Cardiac muscle cell (in vitro differentiated cells and primary cell): Measurements from ENCODE around the gene MYLK. TPM values are rescaled to one million over a fixed set of nuclear protein-coding genes. Genes with fewer than 3 reads are reported as not detected.

Experiments
- DNase-seq, 2 donors: peaks; one replicate each; pipeline versions ENCODE4 v3.0.0 to v3.0.0-alpha.2; 2010 to 2017; ENCODE audit warnings: low read depth in 1 of 2, low spot score in 1 of 2
- H3K27ac ChIP-seq: fragments of 200-600 bp; sonication (generic); 2 replicates; pipeline ENCODE4 v1.5.1; 2016
- H3K27me3 ChIP-seq: fragments of 200-600 bp; sonication (generic); 2 replicates; pipeline ENCODE4 v1.6.0; 2016; ENCODE audit warnings: control low read depth
- H3K36me3 ChIP-seq: fragments of 200-600 bp; sonication (generic); 2 replicates; pipeline ENCODE4 v1.5.1; 2016; ENCODE audit warnings: control low read depth
- H3K4me1 ChIP-seq: fragments of 200-600 bp; sonication (generic); 2 replicates; pipeline ENCODE4 v1.8.1; 2017; ENCODE audit warnings: low read depth, mild to moderate bottlenecking, mixed run types
- H3K4me3 ChIP-seq: fragments of 200-600 bp; sonication (generic); 2 replicates; pipeline ENCODE4 v1.5.1; 2016; ENCODE audit warnings: mild to moderate bottlenecking
- H3K9me3 ChIP-seq: fragments of 200-600 bp; sonication (generic); 2 replicates; pipeline ENCODE4 v1.5.1; 2017; ENCODE audit warnings: low read depth, mild to moderate bottlenecking, control low read depth
- polyA plus RNA-seq: library from polyadenylated mRNA; unstranded; fragments of >200 nt; fragmentation: Nextera tagmentation; extraction: Ambion mirVana; gene quantifications from 2 replicates; pipeline ENCODE4 v1.2.1, GENCODE V29; 2016
- total RNA-seq: library from RNA; depleted of rRNA; stranded (reverse); fragments of >200 nt; gene quantifications from 2 replicates; pipeline ENCODE4 v1.2.3, GENCODE V29; 2016
- TF ChIP-seq, protein P1 (sequence below): IDR thresholded peaks from 2 replicates; pipeline ENCODE4 v1.5.1; 2012; ENCODE audit warnings: low read depth, mild to moderate bottlenecking, low read length

Gene MYLK
- total and polyA plus RNA-seq, 2 experiments from 2014 or later, result 2.0 to 5.8 TPM

DNA sequence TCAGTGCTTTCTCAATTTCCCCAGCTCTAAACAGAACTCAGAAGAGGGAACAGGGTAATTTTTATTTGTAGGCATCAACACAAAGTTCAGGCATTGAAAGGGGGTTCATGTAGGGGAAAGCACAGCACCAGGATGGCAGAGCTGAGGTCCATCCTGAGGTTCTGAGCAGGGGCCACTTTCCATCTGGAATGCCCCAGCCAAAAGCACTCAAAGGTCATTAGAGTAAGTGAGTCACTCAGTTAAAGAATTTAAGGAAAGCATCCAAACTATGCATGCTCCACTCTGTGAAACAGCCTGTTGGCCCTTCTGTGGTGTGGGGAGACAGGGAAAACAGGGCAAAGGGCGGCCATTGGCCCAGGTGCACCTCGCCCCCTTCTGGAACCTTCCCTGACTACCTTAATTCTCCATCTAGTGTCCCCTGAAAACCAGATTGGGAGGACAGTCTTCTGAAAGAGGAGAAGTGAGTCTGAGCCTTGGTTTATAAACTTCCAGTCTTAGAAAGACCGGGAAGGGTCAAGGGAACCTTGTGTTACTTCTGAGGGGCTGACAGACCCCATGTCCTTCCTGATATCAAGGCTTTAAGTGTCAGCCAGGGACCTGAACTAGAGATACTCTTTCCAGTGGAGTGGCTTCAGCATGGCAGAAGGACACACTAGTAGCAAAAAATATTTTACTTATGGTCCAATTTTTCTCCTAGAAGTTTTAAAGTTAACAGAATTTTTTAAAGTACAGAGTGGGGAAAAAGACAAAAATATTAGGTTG, 133.3 kb downstream of the MYLK start:
- Histone ChIP-seq H3K27me3 (no peaks in the 10 kb centered on the region), H3K9me3 (no peaks in the 10 kb centered on the region), H3K4me1 (no peaks in the 10 kb centered on the region), H3K27ac (no peak overlapping the region), H3K36me3 (no peaks in the 10 kb centered on the region), H3K4me3 (no peak overlapping the region)
- peak; percentile 54 to 90 for DNase-seq
- TF ChIP-seq, protein P1, sequence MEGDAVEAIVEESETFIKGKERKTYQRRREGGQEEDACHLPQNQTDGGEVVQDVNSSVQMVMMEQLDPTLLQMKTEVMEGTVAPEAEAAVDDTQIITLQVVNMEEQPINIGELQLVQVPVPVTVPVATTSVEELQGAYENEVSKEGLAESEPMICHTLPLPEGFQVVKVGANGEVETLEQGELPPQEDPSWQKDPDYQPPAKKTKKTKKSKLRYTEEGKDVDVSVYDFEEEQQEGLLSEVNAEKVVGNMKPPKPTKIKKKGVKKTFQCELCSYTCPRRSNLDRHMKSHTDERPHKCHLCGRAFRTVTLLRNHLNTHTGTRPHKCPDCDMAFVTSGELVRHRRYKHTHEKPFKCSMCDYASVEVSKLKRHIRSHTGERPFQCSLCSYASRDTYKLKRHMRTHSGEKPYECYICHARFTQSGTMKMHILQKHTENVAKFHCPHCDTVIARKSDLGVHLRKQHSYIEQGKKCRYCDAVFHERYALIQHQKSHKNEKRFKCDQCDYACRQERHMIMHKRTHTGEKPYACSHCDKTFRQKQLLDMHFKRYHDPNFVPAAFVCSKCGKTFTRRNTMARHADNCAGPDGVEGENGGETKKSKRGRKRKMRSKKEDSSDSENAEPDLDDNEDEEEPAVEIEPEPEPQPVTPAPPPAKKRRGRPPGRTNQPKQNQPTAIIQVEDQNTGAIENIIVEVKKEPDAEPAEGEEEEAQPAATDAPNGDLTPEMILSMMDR, result no peak

DNA sequence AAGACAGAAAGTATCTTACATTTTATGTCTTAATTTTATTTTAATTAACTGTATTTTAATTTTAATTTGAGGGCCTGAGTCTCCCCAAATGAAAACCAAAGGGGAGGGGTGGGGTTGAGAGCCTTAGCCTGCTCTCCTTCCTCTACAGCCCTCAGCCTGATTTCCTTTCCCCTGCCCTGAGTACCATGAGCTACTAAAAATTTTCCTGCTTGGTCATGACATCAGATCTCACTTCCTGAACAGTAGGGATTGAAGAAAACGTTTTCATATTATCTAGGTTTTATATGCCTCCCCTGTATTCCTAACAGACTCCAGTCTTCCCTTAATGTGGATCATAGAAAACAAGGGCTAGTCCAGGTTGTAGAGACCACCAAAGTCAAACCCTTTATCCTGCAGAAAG, 133.9 kb downstream of the MYLK start:
- no peaks in the 10 kb centered on the region for H3K36me3 ChIP-seq
- DNase-seq, result peak in 1 of 2 donors; percentile 25

GRCh38 chr3:123749711-123750110, 134.4 kb downstream of the MYLK start:
- Histone ChIP-seq H3K9me3 (no peaks in the 10 kb centered on the region), H3K4me1 (no peaks in the 10 kb centered on the region), H3K4me3 (no peak overlapping the region), H3K27ac (no peak overlapping the region), H3K36me3 (no peaks in the 10 kb centered on the region), H3K27me3 (no peaks in the 10 kb centered on the region)
- TF ChIP-seq, protein P1, result no peak
- peak in 1 of 2 donors; percentile 94 for DNase-seq

More for the DNA sequence above, 133.9 kb downstream of the MYLK start:
- Histone ChIP-seq H3K9me3 (no peaks in the 10 kb centered on the region), H3K27ac (no peak overlapping the region), H3K4me1 (no peaks in the 10 kb centered on the region), H3K27me3 (no peaks in the 10 kb centered on the region), H3K4me3 (no peak overlapping the region)
- TF ChIP-seq, protein P1, result no peak

GRCh38 chr3:123745184-123745855, 138.8 kb downstream of the MYLK start:
- TF ChIP-seq, protein P1, result peak; percentile 46
- Histone ChIP-seq H3K27ac (no peak overlapping the region), H3K9me3 (no peaks in the 10 kb centered on the region), H3K4me3 (no peak overlapping the region), H3K36me3 (no peaks in the 10 kb centered on the region), H3K27me3 (peaks cover 24% of the 10 kb centered on the region), H3K4me1 (peaks cover 4% of the 10 kb centered on the region)
- peak in 1 of 2 donors; percentile 55 for DNase-seq

DNA sequence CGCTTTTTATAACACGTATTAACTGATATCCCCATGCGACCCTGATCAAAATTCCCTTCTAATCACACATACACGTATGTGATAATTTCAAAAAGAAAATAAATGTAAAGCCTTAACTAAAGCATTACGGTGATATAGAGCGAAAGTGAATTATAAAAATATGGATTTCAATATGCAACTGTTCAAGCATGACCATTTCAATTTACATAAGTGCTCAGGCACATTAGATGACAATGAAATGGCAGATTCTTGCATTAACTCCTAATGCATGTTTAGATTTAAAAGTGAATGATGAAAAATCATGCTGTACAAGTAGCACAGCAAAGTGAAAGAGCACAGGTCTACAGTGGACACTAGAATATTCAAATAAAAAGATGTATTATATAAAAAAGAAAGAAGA, 140.1 kb downstream of the MYLK start:
- no peak for DNase-seq
- H3K27ac ChIP-seq, result no peak overlapping the region
- TF ChIP-seq, protein P1, result no peak
- H3K9me3 ChIP-seq, result no peaks in the 10 kb centered on the region
- no peaks in the 10 kb centered on the region for H3K36me3 ChIP-seq
- H3K27me3 ChIP-seq, result peaks cover 24% of the 10 kb centered on the region
- no peak overlapping the region for H3K4me3 ChIP-seq
- peaks cover 5% of the 10 kb centered on the region for H3K4me1 ChIP-seq
